NK-92 treated with Interleukin-12 subunit alpha and Interleukin-12 subunit beta, amount 100 ng/mL, for 24 hours (cell line): ENCODE data around the gene SEMA4C.

ENCODE experiments used
- DNase-seq: peaks from one replicate; lab custom pipeline; 2025; lab: John Stamatoyannopoulos, UW

SEMA4C gene

GRCh38 chr2:96841701-96842495 is 28.0 kb downstream of the SEMA4C start:
- no peak for DNase-seq

DNA sequence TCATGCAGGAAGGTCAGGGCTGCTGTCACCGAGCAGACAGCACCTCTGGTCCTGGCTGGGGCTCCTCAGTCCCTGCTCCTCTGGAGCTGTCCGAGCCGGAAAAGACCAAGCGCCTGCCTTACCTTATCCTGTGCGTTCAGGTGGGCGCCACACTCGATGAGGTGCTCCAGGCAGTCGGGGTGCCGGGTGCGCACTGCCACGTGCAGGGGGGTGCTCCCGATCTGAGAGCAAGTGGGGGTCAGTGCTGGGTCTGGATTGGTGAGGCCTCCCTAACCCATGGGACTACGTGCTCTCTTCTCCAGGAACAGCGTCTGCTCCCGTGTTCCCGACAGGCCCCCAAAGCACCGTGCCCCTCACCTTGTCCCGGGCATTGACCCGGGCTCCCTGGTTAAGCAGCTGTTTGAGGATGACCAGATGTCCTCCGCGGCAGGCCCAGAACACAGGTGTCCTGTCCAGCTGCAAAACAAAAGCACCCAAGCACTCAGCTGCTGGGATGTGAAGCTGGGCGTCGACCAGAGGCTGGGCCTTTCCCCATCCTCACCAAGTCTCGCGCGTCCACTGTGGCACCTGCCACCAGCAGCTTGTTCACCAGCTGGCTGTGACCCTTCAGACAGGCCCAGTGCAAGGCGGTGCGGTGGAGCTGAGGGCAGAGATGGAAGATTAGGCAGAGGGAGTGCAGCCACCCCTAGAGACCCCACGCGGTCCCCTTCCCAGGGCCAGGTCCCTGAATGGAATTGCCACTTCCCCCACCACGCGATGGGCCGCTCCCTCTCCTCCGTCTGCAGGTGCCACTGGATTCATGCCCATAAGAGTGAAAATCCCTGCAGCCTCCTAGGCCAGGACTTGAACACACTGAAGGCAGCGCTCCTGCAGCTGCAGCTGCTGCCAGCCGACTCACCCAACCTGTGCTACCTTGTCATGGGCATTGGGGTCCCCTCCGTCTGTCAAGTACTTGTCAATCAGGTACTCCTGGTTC is 29.7 kb downstream of the SEMA4C start:
- no peak for DNase-seq

DNA sequence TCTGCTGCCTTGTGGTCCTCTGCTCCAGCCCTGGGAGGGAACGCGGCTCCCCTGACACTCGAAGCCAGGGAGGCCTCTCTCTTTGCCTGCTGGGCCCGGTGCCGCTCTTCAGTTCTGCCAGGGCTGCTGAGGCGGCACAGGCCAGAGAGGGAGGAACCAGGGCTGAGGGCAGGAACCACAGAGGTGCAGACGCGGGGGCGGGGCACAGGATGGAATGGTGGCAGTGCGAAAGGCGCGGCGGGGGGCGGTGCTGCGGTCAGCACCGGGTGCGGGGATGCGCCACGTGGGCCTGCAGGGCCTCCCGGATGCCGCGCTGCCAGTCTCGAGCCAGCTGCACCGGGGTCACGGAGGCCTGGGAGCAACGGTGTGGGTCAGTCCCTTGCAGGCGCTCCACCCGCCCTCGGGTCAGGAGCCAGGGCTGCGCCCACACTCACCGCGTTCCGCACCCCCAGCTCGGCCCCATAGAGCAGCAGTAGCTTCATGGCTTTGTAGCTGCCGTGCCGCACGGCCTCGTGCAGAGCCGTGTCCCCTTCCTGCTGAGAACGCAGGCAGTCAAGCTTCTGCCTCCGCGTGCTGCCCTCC is 30.5 kb downstream of the SEMA4C start:
- no peak for DNase-seq

DNA sequence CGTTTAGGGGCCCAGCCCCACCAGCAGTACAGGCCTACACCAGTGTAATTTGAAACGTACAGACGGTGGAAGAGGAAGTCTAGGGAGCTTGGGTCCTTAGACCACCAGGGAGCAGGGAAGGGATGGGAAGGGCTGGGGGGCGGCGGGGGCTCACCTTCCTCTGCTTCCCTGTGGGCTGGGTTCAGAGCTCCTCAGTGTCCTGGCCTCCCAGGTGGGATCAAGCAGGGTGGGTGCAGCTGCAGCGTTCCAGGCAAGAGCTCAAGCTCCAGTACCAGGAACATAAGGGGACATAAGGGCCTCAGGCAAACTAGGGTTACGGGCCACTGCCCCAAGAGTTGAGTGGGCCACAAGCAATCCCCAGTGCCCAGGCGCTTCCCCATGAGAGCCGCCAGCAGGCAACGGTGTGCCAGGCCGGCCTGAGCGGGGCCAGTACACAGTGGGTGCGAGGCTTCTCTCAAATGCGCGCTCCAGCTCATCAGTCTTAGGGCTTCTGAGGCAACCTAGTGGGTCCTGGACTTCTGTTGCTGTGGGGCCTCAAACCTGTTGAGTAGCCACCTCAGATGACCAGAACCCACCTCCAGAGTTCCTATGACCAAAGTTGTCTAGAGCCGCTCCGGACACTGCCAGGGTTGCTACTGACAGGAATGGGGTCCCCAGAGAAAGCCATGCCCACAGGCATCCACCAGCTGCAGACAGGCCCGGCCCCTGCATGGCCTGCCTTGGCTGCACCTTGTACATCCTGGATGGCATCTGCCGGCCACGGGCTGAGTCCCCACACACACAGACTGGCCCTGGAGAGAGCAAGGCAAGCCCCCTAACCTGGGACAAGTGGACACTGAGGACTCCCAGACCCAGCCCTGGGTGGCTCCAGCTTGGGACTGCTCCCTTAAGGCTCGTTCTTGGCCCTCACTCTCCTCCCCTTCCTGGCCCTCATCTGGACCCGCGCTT is 31.3 kb downstream of the SEMA4C start:
- DNase-seq, result no peak

- no peak for DNase-seq
These were observed 32.3 kb downstream of the SEMA4C start for GRCh38 chr2:96837575-96837974.

- no peak for DNase-seq
These were observed 34.0 kb downstream of the SEMA4C start for GRCh38 chr2:96835830-96836229.

GRCh38 chr2:96832754-96833507 is 36.9 kb downstream of the SEMA4C start:
- DNase-seq, result no peak

- no peak for DNase-seq
These were observed 37.5 kb downstream of the SEMA4C start for GRCh38 chr2:96832408-96832753.

- DNase-seq, result no peak
These were observed 38.2 kb downstream of the SEMA4C start for GRCh38 chr2:96831679-96832078.

- no peak for DNase-seq
These were observed 39.8 kb downstream of the SEMA4C start for GRCh38 chr2:96830044-96830562.

DNA sequence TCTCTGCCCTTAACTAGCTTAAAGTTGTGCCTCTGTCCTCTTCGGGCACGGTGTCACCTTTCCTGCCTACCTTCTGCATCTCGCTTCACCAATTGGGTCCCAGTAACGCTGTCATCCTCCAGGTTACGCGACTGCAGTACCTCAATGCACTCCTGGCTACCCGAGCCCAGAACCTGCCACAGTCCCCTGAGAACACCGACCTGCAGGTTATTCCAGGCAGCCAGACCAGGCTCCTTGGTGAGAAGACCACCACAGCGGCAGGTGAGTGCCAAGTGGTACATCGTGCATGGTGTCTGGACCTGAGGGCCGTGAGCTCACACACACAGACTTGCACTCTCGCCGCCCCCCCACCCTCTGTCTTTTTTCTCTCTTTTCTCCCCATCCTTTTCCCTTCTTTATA is 41.0 kb downstream of the SEMA4C start:
- DNase-seq, result no peak

GRCh38 chr2:96828436-96828835 is 41.4 kb downstream of the SEMA4C start:
- DNase-seq, result no peak

DNA sequence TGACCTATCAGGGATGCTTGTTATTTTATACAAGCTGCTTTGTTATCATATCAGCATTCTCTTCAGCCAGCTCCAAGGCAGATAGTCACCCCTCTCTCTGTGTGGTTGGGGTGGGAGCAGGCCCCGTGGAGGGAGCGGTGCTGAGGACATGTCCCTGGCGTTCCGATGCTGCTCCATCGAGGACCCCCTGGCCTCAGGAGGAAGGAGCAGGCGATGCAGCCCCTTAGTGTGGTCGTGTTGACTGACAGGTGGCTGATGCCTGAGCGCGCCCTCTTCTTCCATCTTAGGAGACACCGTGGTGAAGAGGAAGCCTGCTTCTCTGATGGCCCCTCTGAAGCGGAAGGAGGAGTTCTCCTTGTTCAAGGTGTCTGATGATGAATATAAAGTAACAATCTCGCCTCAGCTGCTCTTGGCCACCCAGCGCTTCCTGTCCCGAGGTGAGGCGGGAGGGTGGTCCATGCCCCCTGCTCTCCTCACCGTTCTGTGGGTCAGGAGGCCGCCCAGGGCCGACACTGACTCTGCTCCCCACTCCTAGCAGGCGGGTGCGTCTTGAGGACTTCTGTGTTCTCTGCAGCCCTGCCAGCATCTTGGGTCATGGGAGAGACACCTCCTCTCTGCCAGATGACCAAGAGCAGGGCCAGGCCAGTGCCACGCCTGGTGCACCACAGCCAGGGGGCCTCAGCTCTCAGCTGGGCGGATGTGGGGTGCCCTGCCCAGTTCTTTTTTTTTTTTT is 43.2 kb downstream of the SEMA4C start:
- no peak for DNase-seq

DNA sequence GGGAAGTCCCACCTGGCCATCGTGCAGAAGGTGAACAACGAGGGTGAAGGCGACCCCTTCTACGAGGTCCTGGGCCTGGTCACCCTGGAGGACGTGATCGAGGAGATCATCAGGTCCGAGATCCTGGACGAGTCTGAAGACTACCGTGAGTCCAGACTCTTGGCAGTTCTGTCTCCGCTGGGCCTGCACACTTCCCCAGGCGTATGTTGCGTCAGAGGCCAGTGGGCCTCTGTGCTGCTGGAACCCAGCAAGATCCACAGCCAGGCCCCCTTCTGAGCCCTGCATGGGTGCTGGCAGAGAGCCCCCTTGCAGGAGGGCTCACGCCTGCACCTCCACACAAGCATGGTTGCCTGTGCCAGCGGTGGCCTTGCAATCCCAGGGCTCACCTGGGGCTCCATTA is 44.8 kb downstream of the SEMA4C start:
- DNase-seq, result no peak

DNA sequence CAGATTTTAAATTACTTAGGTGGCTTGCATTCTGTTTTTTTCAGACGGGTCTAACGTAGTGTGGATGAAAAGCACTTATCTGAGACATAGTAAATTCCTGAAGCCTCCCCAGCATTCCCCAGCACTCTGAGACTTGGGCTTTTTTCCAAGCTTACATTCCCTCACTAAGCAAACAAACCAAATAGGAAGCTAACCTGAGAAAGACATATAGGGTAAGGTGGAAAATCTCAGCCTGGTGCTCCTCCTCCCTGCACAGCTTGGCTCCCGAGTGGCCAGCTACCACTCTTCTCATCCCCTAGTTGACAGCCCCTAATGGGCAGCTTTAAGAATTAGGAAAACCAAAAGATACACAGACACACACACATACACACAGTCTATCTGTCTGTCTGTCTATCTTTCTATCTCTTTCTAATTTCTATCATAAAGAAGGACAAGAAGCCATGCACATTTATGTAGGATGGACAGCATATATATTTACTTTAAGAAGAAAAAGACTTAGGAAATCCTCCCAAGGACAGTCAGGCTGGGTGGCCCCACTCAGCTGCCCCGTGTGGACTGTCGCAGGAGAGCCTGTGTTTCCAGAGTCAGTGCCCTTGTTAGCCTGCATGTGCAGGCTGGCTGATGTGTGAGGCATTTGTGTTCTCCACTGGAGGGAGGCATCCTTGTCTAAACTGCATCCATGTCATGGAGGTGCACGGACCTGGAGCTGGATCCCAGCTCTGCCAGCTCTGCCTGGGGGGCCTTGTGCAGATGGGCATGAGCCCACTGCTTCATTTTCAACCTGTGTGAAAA is 45.6 kb downstream of the SEMA4C start:
- DNase-seq, result no peak

DNA sequence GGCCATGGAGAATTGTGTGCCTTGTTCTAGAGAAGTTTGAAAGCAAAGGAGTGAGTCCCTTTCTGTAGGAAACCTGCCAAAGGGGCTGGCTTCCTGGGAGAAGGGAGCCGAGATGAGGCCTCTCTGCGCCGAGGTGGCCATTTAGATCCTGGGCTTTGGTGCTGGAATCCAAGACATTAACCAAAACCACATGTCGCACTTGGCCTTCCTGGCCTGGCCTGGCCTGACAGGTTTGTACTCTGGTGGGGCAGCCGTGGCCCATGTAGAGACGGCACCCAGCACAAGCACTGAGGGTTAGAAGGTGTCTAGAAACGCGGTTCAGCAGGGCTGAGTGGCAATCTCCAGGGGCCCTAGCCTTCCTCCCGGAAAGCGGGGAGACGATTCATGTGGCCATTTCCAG is 46.7 kb downstream of the SEMA4C start:
- no peak for DNase-seq

- no peak for DNase-seq
These were observed 47.1 kb downstream of the SEMA4C start for GRCh38 chr2:96822786-96823185.

DNA sequence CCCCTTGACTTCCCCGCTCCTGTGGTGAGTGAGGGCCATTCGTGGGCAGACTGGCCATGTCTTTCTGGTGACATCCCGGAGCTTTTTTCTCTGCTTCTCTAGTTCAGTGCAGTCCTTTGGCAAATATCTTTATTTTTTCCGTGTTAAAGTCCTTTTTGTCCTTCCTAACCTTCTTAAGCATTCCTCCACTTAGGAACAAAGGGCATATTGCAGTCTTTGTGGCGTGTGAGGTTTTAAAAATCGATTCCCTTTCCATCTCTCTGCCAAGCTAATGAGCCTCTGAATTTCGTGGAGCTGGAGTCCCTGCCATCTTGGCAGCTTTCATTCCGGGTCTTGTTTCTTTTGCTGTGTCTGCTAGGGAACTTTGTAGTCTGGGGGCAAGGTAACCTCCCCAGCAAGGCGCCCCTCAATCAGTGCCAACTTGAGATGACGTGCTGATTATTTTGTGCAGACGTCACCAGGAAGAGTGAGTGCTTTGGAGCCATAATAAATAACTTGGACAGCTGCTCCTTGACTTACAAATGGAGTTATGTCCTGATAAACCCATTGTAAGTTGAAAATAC is 48.7 kb downstream of the SEMA4C start:
- DNase-seq, result no peak
